ENCODE results near the gene SLC26A9.
A peak's percentile ranks its signal among the peaks of the same experiment; 100 is the strongest.

The SLC26A9 gene

GRCh38 chr1:205920861-205921569 lies 22.2 kb downstream of the SLC26A9 start:
- TF ChIP-seq, protein P1, sequence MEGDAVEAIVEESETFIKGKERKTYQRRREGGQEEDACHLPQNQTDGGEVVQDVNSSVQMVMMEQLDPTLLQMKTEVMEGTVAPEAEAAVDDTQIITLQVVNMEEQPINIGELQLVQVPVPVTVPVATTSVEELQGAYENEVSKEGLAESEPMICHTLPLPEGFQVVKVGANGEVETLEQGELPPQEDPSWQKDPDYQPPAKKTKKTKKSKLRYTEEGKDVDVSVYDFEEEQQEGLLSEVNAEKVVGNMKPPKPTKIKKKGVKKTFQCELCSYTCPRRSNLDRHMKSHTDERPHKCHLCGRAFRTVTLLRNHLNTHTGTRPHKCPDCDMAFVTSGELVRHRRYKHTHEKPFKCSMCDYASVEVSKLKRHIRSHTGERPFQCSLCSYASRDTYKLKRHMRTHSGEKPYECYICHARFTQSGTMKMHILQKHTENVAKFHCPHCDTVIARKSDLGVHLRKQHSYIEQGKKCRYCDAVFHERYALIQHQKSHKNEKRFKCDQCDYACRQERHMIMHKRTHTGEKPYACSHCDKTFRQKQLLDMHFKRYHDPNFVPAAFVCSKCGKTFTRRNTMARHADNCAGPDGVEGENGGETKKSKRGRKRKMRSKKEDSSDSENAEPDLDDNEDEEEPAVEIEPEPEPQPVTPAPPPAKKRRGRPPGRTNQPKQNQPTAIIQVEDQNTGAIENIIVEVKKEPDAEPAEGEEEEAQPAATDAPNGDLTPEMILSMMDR (IDR thresholded peaks at IDR 0.05; ENCODE audit: low read length): no peak
- TF ChIP-seq EZH2phosphoT487 (IDR thresholded peaks at IDR 0.05; ENCODE audit: low read length) (no peak), EZH2 (optimal IDR thresholded peaks at IDR 0.05; ENCODE audit: low read depth, low read length) (no peak)
- no peak for DNase-seq
- Histone ChIP-seq H3K9me3 (replicated peaks; ENCODE audit: insufficient read depth, low read length) (no peaks in the 10 kb centered on the region), H3F3A (ENCODE audit: insufficient read depth, low read length) (no peaks in the 10 kb centered on the region), H2AFZ (ENCODE audit: low read length) (no peak overlapping the region), H3K27ac (ENCODE audit: low read length) (no peak overlapping the region), H3K4me3 (ENCODE audit: low read length) (no peak overlapping the region), H3K4me1 (ENCODE audit: low read length) (no peaks in the 10 kb centered on the region), H3K27me3 (replicated peaks; ENCODE audit: insufficient read depth, low read length) (no peaks in the 10 kb centered on the region), H3K4me2 (ENCODE audit: low read depth, low read length) (no peak overlapping the region), H4K20me1 (ENCODE audit: insufficient read depth, low read length) (no peaks in the 10 kb centered on the region), H3K79me2 (ENCODE audit: low read length) (no peaks in the 10 kb centered on the region), H3K9ac (ENCODE audit: low read length) (no peak overlapping the region), H3K36me3 (replicated peaks; ENCODE audit: insufficient read depth, low read length) (no peaks in the 10 kb centered on the region), H3K9me2 (replicated peaks; ENCODE audit: insufficient read depth, low read length) (no peaks in the 10 kb centered on the region)

GRCh38 chr1:205920159-205920558 lies 23.1 kb downstream of the SLC26A9 start:
- Histone ChIP-seq H3F3A (ENCODE audit: insufficient read depth, low read length) (no peaks in the 10 kb centered on the region), H3K4me3 (ENCODE audit: low read length) (no peak overlapping the region), H3K4me1 (ENCODE audit: low read length) (no peaks in the 10 kb centered on the region), H3K9me2 (replicated peaks; ENCODE audit: insufficient read depth, low read length) (no peaks in the 10 kb centered on the region), H3K27me3 (replicated peaks; ENCODE audit: insufficient read depth, low read length) (no peaks in the 10 kb centered on the region), H3K27ac (ENCODE audit: low read length) (no peak overlapping the region), H3K9ac (ENCODE audit: low read length) (no peak overlapping the region), H4K20me1 (ENCODE audit: insufficient read depth, low read length) (no peaks in the 10 kb centered on the region), H3K4me2 (ENCODE audit: low read depth, low read length) (no peak overlapping the region), H3K79me2 (ENCODE audit: low read length) (no peaks in the 10 kb centered on the region), H3K9me3 (replicated peaks; ENCODE audit: insufficient read depth, low read length) (no peaks in the 10 kb centered on the region), H3K36me3 (replicated peaks; ENCODE audit: insufficient read depth, low read length) (no peaks in the 10 kb centered on the region), H2AFZ (ENCODE audit: low read length) (no peak overlapping the region)
- no peak for DNase-seq
- TF ChIP-seq EZH2phosphoT487 (IDR thresholded peaks at IDR 0.05; ENCODE audit: low read length) (no peak), EZH2 (optimal IDR thresholded peaks at IDR 0.05; ENCODE audit: low read depth, low read length) (no peak)
- TF ChIP-seq, protein P1 (IDR thresholded peaks at IDR 0.05; ENCODE audit: low read length): no peak

GRCh38 chr1:205918955-205919746 lies 24.1 kb downstream of the SLC26A9 start:
- H3K27me3 ChIP-seq (replicated peaks; ENCODE audit: insufficient read depth, low read length): no peaks in the 10 kb centered on the region
- H3F3A ChIP-seq (ENCODE audit: insufficient read depth, low read length): no peaks in the 10 kb centered on the region
- no peaks in the 10 kb centered on the region for H4K20me1 ChIP-seq (ENCODE audit: insufficient read depth, low read length)
- DNase-seq: peak; percentile 81
- no peaks in the 10 kb centered on the region for H3K9me2 ChIP-seq (replicated peaks; ENCODE audit: insufficient read depth, low read length)
- H3K4me3 ChIP-seq (ENCODE audit: low read length): no peak overlapping the region
- H3K9me3 ChIP-seq (replicated peaks; ENCODE audit: insufficient read depth, low read length): no peaks in the 10 kb centered on the region
- no peak for TF ChIP-seq EZH2 (optimal IDR thresholded peaks at IDR 0.05; ENCODE audit: low read depth, low read length)
- no peak for TF ChIP-seq EZH2phosphoT487 (IDR thresholded peaks at IDR 0.05; ENCODE audit: low read length)
- TF ChIP-seq, protein P1 (IDR thresholded peaks at IDR 0.05; ENCODE audit: low read length): peak; percentile 96
- H3K9ac ChIP-seq (ENCODE audit: low read length): no peak overlapping the region
- no peaks in the 10 kb centered on the region for H3K4me1 ChIP-seq (ENCODE audit: low read length)
- no peak overlapping the region for H3K27ac ChIP-seq (ENCODE audit: low read length)
- no peak overlapping the region for H2AFZ ChIP-seq (ENCODE audit: low read length)
- no peaks in the 10 kb centered on the region for H3K36me3 ChIP-seq (replicated peaks; ENCODE audit: insufficient read depth, low read length)
- no peaks in the 10 kb centered on the region for H3K79me2 ChIP-seq (ENCODE audit: low read length)
- no peak overlapping the region for H3K4me2 ChIP-seq (ENCODE audit: low read depth, low read length)

Data from MM.1S (cell line).